SH-SY5Y (cell line): Measurements from ENCODE around the gene TMEM44.

ENCODE experiments used
- GATA2 ChIP-seq: IDR thresholded peaks from 2 replicates; pipeline ENCODE4 v1.6.1; 2011; ENCODE audit warnings: mild to moderate bottlenecking, low read depth, low read length
- GATA3 ChIP-seq: IDR thresholded peaks from 2 replicates; pipeline ENCODE4 v1.6.1; 2011; ENCODE audit warnings: low read depth, mild to moderate bottlenecking, low read length, moderate library complexity

GRCh38 chr3:194587438-194587931, 45.7 kb downstream of the TMEM44 start:
- TF ChIP-seq GATA2 (no peak), GATA3 (no peak)
